ENCODE measurements around the gene RIMBP2.
"Not testable (repeated sequence)": the region's sequence is repeated elsewhere in the genome, so short reads cannot be mapped to it uniquely, and the experiment has no call there.

Gene RIMBP2, protein sequence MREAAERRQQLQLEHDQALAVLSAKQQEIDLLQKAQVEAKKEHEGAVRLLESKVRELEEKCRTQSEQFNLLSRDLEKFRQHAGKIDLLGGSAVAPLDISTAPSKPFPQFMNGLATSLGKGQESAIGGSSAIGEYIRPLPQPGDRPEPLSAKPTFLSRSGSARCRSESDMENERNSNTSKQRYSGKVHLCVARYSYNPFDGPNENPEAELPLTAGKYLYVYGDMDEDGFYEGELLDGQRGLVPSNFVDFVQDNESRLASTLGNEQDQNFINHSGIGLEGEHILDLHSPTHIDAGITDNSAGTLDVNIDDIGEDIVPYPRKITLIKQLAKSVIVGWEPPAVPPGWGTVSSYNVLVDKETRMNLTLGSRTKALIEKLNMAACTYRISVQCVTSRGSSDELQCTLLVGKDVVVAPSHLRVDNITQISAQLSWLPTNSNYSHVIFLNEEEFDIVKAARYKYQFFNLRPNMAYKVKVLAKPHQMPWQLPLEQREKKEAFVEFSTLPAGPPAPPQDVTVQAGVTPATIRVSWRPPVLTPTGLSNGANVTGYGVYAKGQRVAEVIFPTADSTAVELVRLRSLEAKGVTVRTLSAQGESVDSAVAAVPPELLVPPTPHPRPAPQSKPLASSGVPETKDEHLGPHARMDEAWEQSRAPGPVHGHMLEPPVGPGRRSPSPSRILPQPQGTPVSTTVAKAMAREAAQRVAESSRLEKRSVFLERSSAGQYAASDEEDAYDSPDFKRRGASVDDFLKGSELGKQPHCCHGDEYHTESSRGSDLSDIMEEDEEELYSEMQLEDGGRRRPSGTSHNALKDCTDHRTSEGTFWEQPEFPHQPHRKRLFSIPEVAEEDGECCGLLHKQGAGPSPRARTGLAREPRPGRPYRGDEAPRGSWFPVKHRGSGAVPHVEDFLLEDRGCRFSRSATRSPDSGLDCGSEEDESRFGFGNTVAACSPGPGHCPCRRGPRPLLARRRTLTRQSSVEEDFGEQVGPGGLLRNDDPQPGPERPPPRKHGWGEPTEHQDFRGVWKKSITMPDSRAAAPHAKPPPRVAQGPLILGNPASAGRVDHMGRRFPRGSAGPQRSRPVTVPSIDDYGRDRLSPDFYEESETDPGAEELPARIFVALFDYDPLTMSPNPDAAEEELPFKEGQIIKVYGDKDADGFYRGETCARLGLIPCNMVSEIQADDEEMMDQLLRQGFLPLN (N-terminal part only)

DNA sequence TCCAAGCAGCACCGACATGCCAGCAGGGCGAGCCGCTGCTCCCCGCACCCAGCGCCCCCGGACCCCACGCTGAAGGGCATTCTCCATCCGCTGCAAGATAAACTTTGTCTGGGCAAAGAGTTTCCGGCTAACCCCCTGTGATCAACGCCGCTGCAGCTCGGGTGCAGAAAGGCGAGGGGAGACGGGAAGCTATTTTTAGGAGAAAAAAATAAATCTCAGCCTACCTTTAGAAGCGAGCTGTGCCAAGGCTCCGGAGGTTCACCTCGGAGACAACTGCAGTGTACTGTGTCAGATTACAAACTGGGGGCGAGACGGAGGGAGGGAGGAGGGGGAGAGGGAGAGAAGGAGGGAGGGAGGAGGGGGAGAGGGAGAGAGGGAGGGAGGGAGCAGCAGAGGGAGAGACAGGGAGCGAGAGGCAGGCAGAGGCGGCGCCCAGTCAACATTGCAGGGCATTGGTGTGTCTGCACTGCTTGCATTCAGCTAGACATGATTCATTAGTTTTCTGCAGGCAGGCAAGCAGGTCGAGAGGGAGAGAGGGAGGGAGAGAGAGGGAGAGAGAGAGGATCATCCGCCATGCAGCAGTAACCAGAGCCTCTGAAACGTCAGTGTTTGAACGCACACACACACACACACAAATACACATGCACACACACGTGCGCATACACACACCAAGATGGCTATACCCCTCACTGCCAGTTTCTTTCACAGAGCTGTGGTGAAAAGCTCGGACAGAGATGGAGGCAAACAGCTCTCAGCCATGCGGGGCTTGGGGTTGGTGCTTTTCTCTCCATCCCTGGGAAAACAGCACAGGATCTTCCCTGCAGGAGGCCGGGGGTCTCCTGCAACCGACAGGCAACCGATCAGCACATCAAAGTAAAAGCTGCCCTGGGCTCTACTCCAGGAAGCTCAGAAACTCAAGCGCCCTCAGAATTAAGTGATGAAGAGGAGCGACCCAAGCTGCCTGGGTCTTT, at the start of gene RIMBP2:
TSS of gene RIMBP2 (minus strand) at position 302 of the 971 bp plus-strand sequence. CDS start 237,286 bp downstream, outside the sequence.
- DNase-seq (ENCODE audit: low read depth), result peak; percentile 6

DNA sequence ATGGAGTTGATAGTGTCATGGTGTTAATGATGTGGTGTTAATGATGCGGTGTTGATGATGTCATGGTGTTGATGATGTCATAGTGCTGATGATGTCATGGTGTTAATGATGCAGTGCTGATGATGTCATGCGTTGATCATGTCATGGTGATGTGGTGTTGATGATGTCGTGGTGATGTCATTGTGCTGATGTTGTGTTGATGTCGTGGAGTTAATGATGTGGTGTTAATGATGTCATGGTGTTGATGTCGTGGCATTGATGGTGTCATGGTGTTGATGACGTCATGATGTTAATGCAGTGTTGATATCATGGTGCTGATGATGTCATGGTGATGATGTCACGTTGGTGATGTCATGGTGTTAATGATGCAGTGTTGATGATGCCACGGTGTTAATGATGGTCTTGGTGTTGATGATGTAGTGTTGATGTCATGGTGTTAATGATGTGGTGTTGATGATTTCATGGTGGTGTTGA, 49.1 kb upstream of the RIMBP2 start:
- DNase-seq (ENCODE audit: low read depth), result no peak

DNA sequence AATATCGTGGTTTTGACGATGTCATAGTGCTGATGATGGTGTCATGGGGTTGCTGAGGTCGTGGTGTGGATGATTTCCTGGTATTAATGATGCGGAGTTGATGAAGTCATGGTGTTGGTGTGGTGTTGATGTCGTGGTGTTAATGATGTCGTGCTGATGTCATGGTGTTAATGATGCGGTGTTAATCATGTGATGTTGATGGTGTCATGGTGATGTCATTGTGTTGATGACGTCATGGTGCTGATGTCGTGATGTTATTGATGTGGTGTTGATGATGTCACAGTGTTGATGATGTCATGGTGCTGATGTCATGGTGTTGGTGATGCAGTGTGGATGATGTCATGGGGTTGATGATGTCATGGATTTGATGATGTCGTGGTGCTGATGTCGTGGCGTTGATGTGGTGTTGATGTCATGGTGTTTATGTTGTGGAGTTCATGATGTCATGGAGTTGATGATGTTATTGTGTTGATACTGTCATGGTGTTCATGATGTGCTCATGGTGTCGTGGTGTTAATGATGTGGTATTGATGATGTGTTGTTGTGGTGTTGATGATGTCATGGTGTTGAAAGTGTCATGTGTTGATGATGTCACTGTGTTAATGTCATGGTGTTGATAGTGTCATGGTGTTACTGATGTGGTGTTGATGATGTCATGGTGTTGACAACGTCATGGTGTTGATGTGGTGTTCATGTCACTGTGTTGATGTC, 48.5 kb upstream of the RIMBP2 start:
- DNase-seq (ENCODE audit: low read depth), result no peak

DNA sequence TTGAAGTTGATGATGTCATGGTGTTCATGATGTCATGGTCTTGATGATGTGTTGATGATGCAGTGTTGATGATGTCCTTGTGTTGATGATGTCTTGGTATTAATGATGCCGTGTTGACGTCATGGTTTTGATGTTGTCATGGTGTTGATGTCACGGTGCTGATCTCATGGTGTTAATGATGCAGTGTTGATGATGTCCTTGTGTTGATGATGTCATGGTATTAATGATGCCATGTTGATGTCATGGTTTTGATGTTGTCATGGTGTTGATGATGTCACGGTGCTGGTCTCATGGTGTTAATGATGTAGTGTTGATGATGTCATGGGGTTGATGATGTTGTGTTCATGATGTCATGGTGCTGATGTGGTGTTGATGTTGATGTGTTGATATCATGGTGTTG, 48.0 kb upstream of the RIMBP2 start:
- no peak for DNase-seq (ENCODE audit: low read depth)

DNA sequence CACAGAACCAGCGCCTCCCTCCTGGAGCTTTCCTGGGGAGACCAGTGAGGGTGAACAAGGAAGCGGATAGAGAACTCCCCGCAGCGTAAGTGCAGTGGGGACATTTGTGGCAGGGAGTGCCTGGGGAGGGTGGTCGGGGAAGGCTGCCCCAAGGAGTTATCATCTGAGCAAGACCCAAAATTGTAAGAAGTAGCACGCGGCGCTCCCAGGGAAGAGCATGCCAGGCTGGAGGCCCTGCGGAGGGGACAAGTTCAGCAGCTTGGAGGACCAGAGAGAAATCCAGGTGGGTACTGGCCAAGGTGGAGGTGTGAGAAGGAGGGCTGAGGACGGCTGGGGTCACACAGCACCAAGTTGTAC, 46.2 kb upstream of the RIMBP2 start:
- DNase-seq (ENCODE audit: low read depth), result no peak

DNA sequence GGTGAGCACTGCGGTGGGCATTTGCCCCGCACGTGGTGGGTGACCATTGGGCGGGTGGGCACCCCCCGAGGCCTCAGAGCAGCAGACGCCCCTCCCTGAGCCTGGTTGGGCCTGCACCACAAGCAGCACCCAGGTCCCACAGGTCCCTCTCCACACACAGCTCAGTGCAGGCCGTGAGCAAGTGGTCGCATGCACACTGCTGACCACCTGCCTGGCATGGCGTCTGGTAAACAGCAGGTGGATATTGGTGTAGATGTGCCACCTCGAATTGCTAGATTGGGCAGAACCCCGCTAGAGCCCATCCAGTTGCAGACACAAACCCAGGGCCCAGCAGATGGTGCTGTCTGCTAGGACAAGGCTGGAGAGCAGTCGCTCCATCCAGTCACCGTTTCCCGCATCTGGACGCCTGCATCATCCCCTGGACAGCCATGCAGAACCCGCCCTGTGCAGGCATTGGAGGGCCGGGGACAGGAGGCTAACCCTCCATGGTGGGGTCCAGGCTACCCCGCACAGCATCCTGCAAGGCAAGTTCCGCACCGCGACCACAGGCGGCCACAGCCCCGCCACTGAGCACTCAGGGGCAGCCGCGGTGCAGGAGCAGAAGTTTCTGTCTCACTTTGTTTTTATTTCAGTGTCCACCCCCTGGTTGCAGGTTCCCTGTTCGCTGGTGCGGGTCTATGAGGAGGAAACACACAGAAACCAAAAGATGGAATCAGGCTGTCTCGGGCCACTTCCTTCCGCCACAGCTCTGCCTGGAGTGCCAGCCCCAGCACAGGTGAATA, 45.6 kb upstream of the RIMBP2 start:
- peak; percentile 30 for DNase-seq (ENCODE audit: low read depth)

DNA sequence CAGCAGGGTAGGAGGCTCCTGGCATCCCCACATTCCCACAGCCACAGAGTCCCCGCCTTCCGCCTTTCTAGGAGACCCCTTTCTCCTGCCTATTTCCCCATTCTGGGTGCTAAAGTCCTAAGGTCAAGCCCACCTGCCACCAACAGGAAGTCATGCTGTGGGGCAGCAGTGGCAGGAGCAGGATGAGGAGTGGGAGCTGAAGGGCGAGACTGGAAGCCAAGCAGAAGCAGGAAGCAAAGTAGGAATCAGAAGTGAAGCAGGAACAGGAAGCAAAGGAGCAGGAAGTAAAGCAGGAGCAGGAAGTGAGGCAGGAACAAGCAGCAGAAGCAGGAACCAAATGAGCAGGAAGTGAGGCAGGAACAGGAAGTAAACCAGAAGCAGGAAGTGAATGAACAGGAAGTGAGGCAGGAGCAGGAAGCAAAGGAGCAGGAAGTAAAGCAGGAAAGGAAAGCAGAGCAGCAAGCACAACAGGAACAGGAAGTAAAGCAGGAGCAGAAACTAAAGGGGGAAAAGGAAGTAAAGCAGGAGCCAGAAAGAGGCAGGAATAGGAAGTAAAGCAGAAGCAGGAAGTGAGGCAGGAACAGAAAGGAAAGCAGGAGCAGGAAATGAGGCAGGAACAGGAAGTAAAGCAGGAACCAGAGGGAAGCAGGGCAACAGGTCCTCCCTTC, 38.3 kb upstream of the RIMBP2 start:
- DNase-seq (ENCODE audit: low read depth), result no peak

DNA sequence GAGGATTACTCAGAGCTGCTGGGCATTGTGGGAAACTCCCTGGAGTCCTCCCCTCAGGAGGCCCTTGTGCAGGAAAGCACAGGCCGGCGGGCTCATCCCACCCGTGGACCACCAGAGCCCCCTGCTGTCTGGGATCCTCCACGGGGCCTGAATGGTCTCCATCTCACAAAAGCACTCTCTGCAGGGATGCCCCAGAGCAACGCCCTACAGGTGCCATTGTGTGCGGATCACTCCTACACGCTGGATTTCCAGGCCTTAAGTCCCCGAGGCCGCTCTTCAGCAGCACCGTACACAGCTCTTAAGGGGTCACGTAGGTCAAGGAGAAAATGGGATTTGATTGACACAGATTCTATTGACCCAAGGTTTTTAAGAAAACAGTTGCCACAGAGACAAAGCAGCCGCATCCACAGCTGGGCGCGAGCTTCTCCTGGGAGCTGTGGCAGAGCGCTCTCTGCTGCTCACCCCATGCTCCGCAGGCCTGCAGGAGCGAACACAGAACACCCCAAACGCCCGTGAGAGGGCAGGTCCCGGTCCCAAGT, 36.7 kb upstream of the RIMBP2 start:
- DNase-seq (ENCODE audit: low read depth), result no peak

DNA sequence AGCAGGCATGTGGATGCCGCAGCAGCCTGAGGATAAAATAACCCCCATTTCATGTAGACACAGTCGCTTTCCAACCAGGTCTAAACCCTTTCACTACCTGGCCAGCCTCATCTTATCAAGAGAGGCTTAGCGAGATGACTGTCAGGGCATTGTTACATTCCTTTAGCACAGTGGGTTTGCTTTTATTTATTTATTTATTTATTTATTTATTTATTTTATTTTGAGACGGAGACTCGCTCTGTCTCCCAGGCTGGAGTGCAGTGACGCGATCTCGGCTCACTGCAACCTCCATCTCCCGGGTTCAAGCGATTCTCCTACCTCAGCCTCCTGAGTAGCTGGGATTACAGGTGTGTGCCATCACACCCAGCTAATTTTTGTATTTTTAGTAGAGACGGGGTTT, 35.9 kb upstream of the RIMBP2 start:
- DNase-seq (ENCODE audit: low read depth), result not testable (repeated sequence)

DNA sequence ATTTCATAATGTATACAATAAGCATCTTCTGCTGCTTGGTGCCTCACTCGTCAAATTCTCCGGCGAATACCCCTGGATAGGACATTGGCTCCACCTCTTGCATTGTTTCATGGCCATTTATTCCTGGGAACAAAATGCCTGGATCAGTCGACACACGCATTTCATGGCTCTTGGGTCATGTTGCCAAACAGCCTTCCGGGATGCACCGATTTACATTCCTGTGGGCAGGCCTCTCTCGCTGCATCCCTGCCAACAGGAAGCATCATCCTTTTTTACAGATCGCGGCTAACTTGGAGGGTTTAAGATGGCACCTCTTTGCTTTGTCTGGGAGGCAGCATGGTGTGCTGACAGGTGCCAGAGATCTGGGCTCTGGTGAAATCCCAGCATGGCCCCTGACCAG, 32.7 kb upstream of the RIMBP2 start:
- no peak for DNase-seq (ENCODE audit: low read depth)

DNA sequence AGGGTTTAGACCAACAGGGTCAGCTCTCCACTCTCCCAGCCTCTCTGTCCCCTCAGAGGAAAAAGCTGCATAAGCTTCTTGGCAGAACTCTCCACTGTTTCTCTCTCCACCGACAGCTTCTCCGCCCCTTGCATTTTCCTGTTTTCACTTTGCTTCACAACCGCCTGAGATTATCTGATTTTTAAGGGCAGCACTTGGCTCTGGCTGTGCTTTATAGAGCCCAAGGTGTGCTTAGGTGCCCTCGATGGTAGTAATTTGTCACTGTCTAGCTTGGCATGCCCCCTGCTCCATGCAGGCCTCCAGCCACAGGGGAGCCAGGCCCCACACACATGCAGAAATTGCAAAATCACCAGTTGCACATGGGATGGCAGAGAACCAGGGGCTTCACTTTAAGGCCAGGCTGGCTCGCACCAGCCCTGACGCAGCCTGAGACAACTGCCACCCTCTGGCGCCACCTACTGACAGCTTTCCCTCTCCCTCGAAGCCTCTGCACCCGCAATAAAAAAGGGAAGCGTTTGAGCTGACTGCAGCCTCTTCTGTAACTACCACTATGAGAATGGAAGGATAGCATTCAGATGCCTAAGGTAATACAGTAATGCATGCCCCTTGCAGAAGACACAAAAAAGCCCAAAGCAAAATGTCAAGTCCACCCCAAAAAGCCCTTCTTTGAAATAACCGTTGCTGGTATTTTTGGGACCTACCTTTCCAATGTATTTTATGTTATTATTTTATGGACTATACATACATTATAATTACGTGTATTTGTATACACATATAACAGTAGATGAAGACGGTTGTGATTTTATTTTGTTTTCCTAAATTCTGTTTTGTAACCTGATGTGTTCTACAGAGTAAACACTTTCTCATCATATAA, 32.0 kb upstream of the RIMBP2 start:
- DNase-seq (ENCODE audit: low read depth), result peak; percentile 55

DNA sequence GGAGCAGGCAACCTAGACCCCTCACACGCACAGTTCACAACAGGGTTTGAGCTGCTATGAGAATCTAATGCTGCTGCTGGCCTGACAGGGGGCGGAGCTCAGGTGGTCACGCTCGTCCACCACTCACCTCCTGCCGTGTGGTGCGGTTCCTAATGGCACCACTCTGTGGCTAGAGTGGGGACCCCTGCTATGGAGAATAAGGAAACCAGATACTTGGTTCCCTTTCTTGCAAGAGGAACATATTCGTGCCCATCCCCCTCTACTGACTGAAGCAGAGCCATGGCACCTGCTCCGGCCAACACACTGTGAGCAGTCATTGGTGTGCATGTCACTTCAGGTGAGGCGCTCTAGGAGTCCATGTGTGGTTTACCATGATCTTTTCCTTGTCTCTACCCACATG, 30.4 kb upstream of the RIMBP2 start:
- no peak for DNase-seq (ENCODE audit: low read depth)

DNA sequence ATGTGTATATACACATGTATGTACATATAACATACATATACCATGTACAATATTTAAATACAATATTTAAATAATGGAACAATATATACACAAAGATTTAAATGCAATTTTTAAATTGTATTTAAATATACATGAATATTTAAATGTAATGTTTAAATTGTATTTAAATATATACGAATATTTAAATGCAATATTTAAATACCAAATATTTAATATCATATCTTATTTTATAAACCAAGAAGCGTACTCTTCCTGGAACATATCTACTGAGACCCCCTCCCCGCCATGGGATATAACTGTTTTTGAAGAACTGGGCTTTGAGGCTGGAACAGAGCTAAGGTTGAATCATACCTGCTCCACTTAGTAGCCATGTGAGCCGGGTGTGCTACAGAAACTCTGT, 29.8 kb upstream of the RIMBP2 start:
- no peak for DNase-seq (ENCODE audit: low read depth)

DNA sequence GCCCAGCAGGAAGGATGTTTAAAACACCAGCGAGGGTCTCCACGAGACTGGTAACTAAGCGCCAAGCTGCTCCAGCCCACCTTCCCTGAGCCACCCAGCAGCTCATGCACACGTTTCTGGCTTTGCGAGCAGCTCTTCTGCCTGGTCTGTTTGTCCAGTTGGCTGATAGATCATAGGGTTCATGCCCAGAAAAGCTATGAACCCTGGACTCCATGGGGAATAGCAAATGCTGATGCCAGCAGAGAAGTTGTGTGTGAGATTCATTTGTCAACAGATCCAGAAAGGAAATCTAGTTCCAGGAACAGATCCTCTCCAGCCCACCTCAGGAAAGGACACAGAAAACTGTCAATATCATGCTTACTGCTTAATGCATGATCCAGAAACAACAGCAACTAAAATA, 28.2 kb upstream of the RIMBP2 start:
- DNase-seq (ENCODE audit: low read depth), result no peak

DNA sequence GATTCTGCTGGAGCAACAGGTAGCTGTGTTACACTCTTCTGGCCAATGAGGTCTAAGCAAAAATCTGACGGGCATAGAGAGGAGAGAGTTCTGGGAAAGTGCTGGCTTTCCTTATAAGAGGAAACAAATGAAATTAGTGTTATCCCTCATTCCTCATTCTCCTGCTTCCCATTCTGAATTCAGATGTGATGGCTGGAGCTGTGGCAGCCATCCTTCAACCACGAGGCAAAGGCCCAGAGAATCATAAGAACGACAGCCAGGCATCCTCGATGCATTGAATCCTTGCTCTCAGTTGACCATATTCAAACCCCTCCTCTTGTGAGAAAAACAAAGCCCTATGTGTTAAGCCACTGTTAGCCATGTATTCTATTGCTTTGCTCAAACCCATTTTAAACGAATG, 27.5 kb upstream of the RIMBP2 start:
- DNase-seq (ENCODE audit: low read depth), result no peak

DNA sequence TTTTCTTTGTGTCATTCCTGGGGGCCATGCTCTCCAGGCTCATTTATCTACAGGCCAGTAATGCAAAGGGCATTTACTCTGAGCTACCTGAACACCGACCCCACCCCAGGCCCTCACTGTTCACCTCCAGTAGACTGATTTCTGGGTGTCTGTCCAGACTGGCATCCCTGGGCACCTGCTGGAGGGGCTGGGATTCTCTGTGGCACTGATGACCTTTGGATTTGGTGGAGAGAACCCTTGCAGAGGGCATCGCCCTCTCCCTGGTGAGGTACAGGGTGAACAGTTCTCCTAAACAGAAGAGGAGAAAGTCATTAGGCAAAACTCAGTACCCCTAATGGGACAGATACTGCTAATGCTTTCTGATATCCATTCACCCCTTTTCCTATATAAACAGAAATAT, 27.1 kb upstream of the RIMBP2 start:
- no peak for DNase-seq (ENCODE audit: low read depth)

DNA sequence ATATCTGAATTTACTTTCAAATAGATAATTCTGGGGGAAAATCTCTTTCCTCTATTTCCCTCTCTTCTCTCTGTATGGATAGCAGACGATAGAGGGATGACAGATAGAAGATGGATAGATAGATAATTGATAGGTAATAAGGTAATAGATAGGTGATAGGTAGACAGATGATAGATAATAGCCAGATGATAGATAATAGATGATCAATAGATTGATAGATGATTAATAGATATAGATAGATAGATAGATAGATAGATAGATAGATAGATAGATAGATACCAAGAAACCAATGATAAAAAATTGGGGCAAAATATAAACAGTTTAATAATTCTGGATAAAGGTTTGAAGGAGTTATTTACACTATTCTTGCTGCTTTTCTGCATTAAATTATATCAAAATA, 26.6 kb upstream of the RIMBP2 start:
- DNase-seq (ENCODE audit: low read depth), result no peak

DNA sequence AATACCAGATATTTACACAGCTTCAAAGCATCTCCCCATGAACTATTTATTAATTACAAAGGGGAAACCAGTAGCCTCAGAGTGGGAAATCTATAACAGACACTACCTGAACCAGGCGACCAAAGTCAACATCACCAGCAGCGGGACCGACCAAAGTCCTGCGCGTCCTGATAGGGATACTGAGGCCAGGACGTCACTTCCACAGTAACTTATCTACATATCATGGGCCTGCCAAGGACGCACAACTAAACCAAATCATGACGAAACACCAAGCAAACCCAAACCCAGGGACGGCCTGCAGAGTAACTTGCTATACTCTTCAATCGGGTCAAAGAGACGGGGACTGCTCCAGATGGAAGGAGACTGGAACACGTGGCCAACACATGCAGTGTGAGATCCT, 26.0 kb upstream of the RIMBP2 start:
- no peak for DNase-seq (ENCODE audit: low read depth)
